ENCODE measurements around the gene CCL4L2.
"Not testable (repeated sequence)": the region's sequence is repeated elsewhere in the genome, so short reads cannot be mapped to it uniquely, and the experiment has no call there.

CCL4L2 gene

GRCh38 chr17:36194832-36195433 lies 15.9 kb upstream of the CCL4L2 start:
- in situ Hi-C loops (cut with MboI; ENCODE audit: low sequenced_read_pairs) = not testable (repeated sequence)

- in situ Hi-C loops (cut with MboI; ENCODE audit: low sequenced_read_pairs) = no loop called here
These were observed 15.3 kb upstream of the CCL4L2 start for GRCh38 chr17:36195434-36196130.

GRCh38 chr17:36196131-36196486 lies 14.8 kb upstream of the CCL4L2 start:
- in situ Hi-C loops (cut with MboI; ENCODE audit: low sequenced_read_pairs) = no loop called here

GRCh38 chr17:36197387-36197703 lies 13.5 kb upstream of the CCL4L2 start:
- in situ Hi-C loops (cut with MboI; ENCODE audit: low sequenced_read_pairs) = no loop called here

GRCh38 chr17:36198831-36199465 lies 11.9 kb upstream of the CCL4L2 start:
- in situ Hi-C loops (cut with MboI; ENCODE audit: low sequenced_read_pairs) = no loop called here

- in situ Hi-C loops (cut with MboI; ENCODE audit: low sequenced_read_pairs) = not testable (repeated sequence)
These were observed 9.8 kb upstream of the CCL4L2 start for GRCh38 chr17:36201102-36201501.

GRCh38 chr17:36201506-36201905 lies 9.4 kb upstream of the CCL4L2 start:
- in situ Hi-C loops (cut with MboI; ENCODE audit: low sequenced_read_pairs) = not testable (repeated sequence)

- in situ Hi-C loops (cut with MboI; ENCODE audit: low sequenced_read_pairs) = no loop called here
These were observed 7.5 kb upstream of the CCL4L2 start for GRCh38 chr17:36203335-36203734.

- in situ Hi-C loops (cut with MboI; ENCODE audit: low sequenced_read_pairs) = no loop called here
These were observed 6.0 kb upstream of the CCL4L2 start for GRCh38 chr17:36204724-36205500.

GRCh38 chr17:36205637-36206485 lies 5.0 kb upstream of the CCL4L2 start:
- in situ Hi-C loops (cut with MboI; ENCODE audit: low sequenced_read_pairs) = no loop called here

GRCh38 chr17:36206486-36206821 lies 4.4 kb upstream of the CCL4L2 start:
- in situ Hi-C loops (cut with MboI; ENCODE audit: low sequenced_read_pairs) = not testable (repeated sequence)

GRCh38 chr17:36207383-36207782 lies 3.5 kb upstream of the CCL4L2 start:
- in situ Hi-C loops (cut with MboI; ENCODE audit: low sequenced_read_pairs) = not testable (repeated sequence)

GRCh38 chr17:36209575-36209974 lies 1.3 kb upstream of the CCL4L2 start:
- in situ Hi-C loops (cut with MboI; ENCODE audit: low sequenced_read_pairs) = no loop called here

GRCh38 chr17:36211484-36212271 lies 815 bp downstream of the CCL4L2 start:
- in situ Hi-C loops (cut with MboI; ENCODE audit: low sequenced_read_pairs) = not testable (repeated sequence)

GRCh38 chr17:36212272-36212605 lies 1.4 kb downstream of the CCL4L2 start:
- in situ Hi-C loops (cut with MboI; ENCODE audit: low sequenced_read_pairs) = no loop called here

GRCh38 chr17:36212966-36213365 lies 2.1 kb downstream of the CCL4L2 start:
- in situ Hi-C loops (cut with MboI; ENCODE audit: low sequenced_read_pairs) = no loop called here

GRCh38 chr17:36213695-36214094 lies 2.8 kb downstream of the CCL4L2 start:
- in situ Hi-C loops (cut with MboI; ENCODE audit: low sequenced_read_pairs) = no loop called here

- in situ Hi-C loops (cut with MboI; ENCODE audit: low sequenced_read_pairs) = no loop called here
These were observed 4.1 kb downstream of the CCL4L2 start for GRCh38 chr17:36214918-36215317.

- in situ Hi-C loops (cut with MboI; ENCODE audit: low sequenced_read_pairs) = not testable (repeated sequence)
These were observed 4.8 kb downstream of the CCL4L2 start for GRCh38 chr17:36215406-36216308.
